Measurements from ENCODE around the gene EPN3. TPM values are rescaled to one million over a fixed set of nuclear protein-coding genes. Genes with fewer than 3 reads are reported as not detected.
A peak's percentile ranks its signal among the peaks of the same experiment; 100 is the strongest.

The EPN3 gene
- total RNA-seq, 1 donor from 2014 or later: 0.24 TPM

GRCh38 chr17:50541402-50541715 is 8.8 kb downstream of the EPN3 start:
- H3K27ac Mint-ChIP-seq: no peak overlapping the region

GRCh38 chr17:50541716-50542688 is 9.5 kb downstream of the EPN3 start:
- peak overlapping the region; percentile 67 for H2AFZ ChIP-seq (replicated peaks)
- H3K27me3 ChIP-seq: peaks cover 22% of the 10 kb centered on the region
- TF ChIP-seq EZH2 (IDR thresholded peaks at IDR 0.05) (peak; percentile 30), EZH2phosphoT487 (IDR thresholded peaks at IDR 0.05) (no peak), CTCF (IDR thresholded peaks at IDR 0.05) (peak; percentile 43)
- H3K36me3 ChIP-seq: no peaks in the 10 kb centered on the region
- Mint-ChIP-seq H3K27me3 (ENCODE audit: insufficient read depth, low read depth) (peaks cover 11% of the 10 kb centered on the region), H3K9me3 (no peaks in the 10 kb centered on the region), H3K4me3 (peak overlapping the region; percentile 85), H3K27ac (peak overlapping the region; percentile 13), H3K4me1 (peaks cover 40% of the 10 kb centered on the region), H3K36me3 (no peaks in the 10 kb centered on the region)
- H4K20me1 ChIP-seq (ENCODE audit: low read depth): no peaks in the 10 kb centered on the region
- no peaks in the 10 kb centered on the region for H3K9me3 ChIP-seq (ENCODE audit: low read depth)
- peaks cover 15% of the 10 kb centered on the region for H3K4me1 ChIP-seq
- H3K4me2 ChIP-seq: peak overlapping the region; percentile 77
- H3K79me2 ChIP-seq (ENCODE audit: low read depth): no peaks in the 10 kb centered on the region
- peak overlapping the region; percentile 58 for H3K4me3 ChIP-seq
- H3K27ac ChIP-seq: no peak overlapping the region
- DNase-seq (ENCODE audit: low spot score): peak; percentile 97
- peaks cover 13% of the 10 kb centered on the region for H3F3A ChIP-seq (ENCODE audit: low read depth)
- no peak overlapping the region for H3K9ac ChIP-seq

More at GRCh38 chr17:50541402-50541715, 8.8 kb downstream of the EPN3 start:
- peak overlapping the region; percentile 59 for H2AFZ ChIP-seq (replicated peaks)
- H3K4me1 Mint-ChIP-seq: peaks cover 37% of the 10 kb centered on the region
- H3K9ac ChIP-seq: no peak overlapping the region
- H3K9me3 Mint-ChIP-seq: no peaks in the 10 kb centered on the region
- peaks cover 11% of the 10 kb centered on the region for H3K27me3 Mint-ChIP-seq (ENCODE audit: insufficient read depth, low read depth)
- no peaks in the 10 kb centered on the region for H4K20me1 ChIP-seq (ENCODE audit: low read depth)
- peak overlapping the region; percentile 77 for H3K4me2 ChIP-seq
- peaks cover 13% of the 10 kb centered on the region for H3F3A ChIP-seq (ENCODE audit: low read depth)
- no peaks in the 10 kb centered on the region for H3K9me3 ChIP-seq (ENCODE audit: low read depth)
- TF ChIP-seq EZH2phosphoT487 (IDR thresholded peaks at IDR 0.05) (no peak), CTCF (IDR thresholded peaks at IDR 0.05) (no peak), EZH2 (IDR thresholded peaks at IDR 0.05) (no peak)
- H3K4me1 ChIP-seq: peaks cover 15% of the 10 kb centered on the region
- no peaks in the 10 kb centered on the region for H3K79me2 ChIP-seq (ENCODE audit: low read depth)
- no peak for DNase-seq (ENCODE audit: low spot score)
- H3K36me3 ChIP-seq: no peaks in the 10 kb centered on the region
- H3K36me3 Mint-ChIP-seq: no peaks in the 10 kb centered on the region
- H3K4me3 Mint-ChIP-seq: peak overlapping the region; percentile 83
- no peak overlapping the region for H3K27ac ChIP-seq
- H3K4me3 ChIP-seq: peak overlapping the region; percentile 58
- H3K27me3 ChIP-seq: peaks cover 22% of the 10 kb centered on the region

GRCh38 chr17:50542795-50543774 is 10.6 kb downstream of the EPN3 start:
- H3K36me3 ChIP-seq: no peaks in the 10 kb centered on the region
- peak overlapping the region; percentile 13 for H3K27ac Mint-ChIP-seq
- H4K20me1 ChIP-seq (ENCODE audit: low read depth): no peaks in the 10 kb centered on the region
- no peaks in the 10 kb centered on the region for H3K79me2 ChIP-seq (ENCODE audit: low read depth)
- H3K27me3 Mint-ChIP-seq (ENCODE audit: insufficient read depth, low read depth): peaks cover 11% of the 10 kb centered on the region
- H3K9me3 Mint-ChIP-seq: no peaks in the 10 kb centered on the region
- no peak for TF ChIP-seq EZH2 (IDR thresholded peaks at IDR 0.05)
- no peak for TF ChIP-seq EZH2phosphoT487 (IDR thresholded peaks at IDR 0.05)
- TF ChIP-seq CTCF (IDR thresholded peaks at IDR 0.05): no peak
- H3K4me3 ChIP-seq: peak overlapping the region; percentile 58
- no peak for DNase-seq (ENCODE audit: low spot score)
- H3K9me3 ChIP-seq (ENCODE audit: low read depth): no peaks in the 10 kb centered on the region
- H3K27ac ChIP-seq: no peak overlapping the region
- peaks cover 23% of the 10 kb centered on the region for H3K4me1 ChIP-seq
- peaks cover 22% of the 10 kb centered on the region for H3K27me3 ChIP-seq
- H3K36me3 Mint-ChIP-seq: no peaks in the 10 kb centered on the region
- H3K4me3 Mint-ChIP-seq: peak overlapping the region; percentile 85
- peaks cover 40% of the 10 kb centered on the region for H3K4me1 Mint-ChIP-seq
- no peak overlapping the region for H3K9ac ChIP-seq
- no peak overlapping the region for H2AFZ ChIP-seq (replicated peaks)
- H3F3A ChIP-seq (ENCODE audit: low read depth): peaks cover 13% of the 10 kb centered on the region
- H3K4me2 ChIP-seq: peak overlapping the region; percentile 77
